ENCODE data around the gene IGFBP2. TPM values are rescaled to one million over a fixed set of nuclear protein-coding genes. Genes with fewer than 3 reads are reported as not detected.

Gene IGFBP2
- polyA plus RNA-seq, 1 of the 3 experiments (the other 2 are of a cell fraction) = 695 TPM

GRCh38 chr2:216615298-216616082 lies 17.7 kb upstream of the IGFBP2 start:
- Histone ChIP-seq H2AFZ (ENCODE audit: low read depth) (no peak overlapping the region), H3K36me3 (replicated peaks in 1 of 2; ENCODE audit: control insufficient read depth in 1 of 2, insufficient read depth in 2 of 2, low read length in 1 of 2) (no peaks in the 10 kb centered on the region), H3K9me3 (no peaks in the 10 kb centered on the region), H3K4me2 (no peak overlapping the region), H3K9ac (no peak overlapping the region), H3K27ac (ENCODE audit: low read depth in 2 of 2, low read length in 1 of 2) (no peak overlapping the region), H3F3A (replicated peaks; ENCODE audit: insufficient read depth) (no peaks in the 10 kb centered on the region), H3K27me3 (ENCODE audit: insufficient read depth) (no peaks in the 10 kb centered on the region), H3K79me2 (ENCODE audit: insufficient read depth) (no peaks in the 10 kb centered on the region), H3K9me2 (no peaks in the 10 kb centered on the region), H4K20me1 (ENCODE audit: insufficient read depth) (no peaks in the 10 kb centered on the region), H3K4me3 (ENCODE audit: low read depth in 2 of 2, low read length in 1 of 2) (no peak overlapping the region), H3K4me1 (ENCODE audit: control insufficient read depth in 1 of 2, insufficient read depth in 2 of 2, low read depth in 1 of 2, low read length in 1 of 2) (peaks cover 13 to 18% of the 10 kb centered on the region in 2 experiments; a peak in 3 of 4 replicates)
- WGBS (ENCODE audit: low lambda C conversion rate) = 71% methylated on average over 7 of the region's 7 CpGs
- no peak for DNase-seq
- ChIA-PET POLR2A (no interaction called here), CTCF (interaction anchor here (1.1 kb wide), 2 partner anchors 96 to 98 kb away, joined by 3 read pairs; no protein-coding TSS in a partner anchor)
- TF ChIP-seq GATA2 (CRISPR knock-in tag; IDR thresholded peaks at IDR 0.05) = no peak
- no peak for TF ChIP-seq IRF3 (IDR thresholded peaks at IDR 0.05; ENCODE audit: low read depth, low read length)
- no peak for TF ChIP-seq ELF1 (IDR thresholded peaks at IDR 0.05)
- TF ChIP-seq FOXJ3 (CRISPR knock-in tag; IDR thresholded peaks at IDR 0.05) = no peak
- no peak for TF ChIP-seq USF2 (IDR thresholded peaks at IDR 0.05; ENCODE audit: borderline replicate concordance, low read depth, low read length)
- no peak for TF ChIP-seq RXRA (IDR thresholded peaks at IDR 0.05; ENCODE audit: borderline replicate concordance, low read depth)
- TF ChIP-seq FOXM1 (IDR thresholded peaks at IDR 0.05; ENCODE audit: low read depth) = no peak
- no peak for TF ChIP-seq FOSL2 (IDR thresholded peaks at IDR 0.05; ENCODE audit: borderline replicate concordance, low read depth)
- no peak for TF ChIP-seq MEF2A (IDR thresholded peaks at IDR 0.05; ENCODE audit: borderline replicate concordance, low read depth)
- no peak for TF ChIP-seq EP300 (IDR thresholded peaks at IDR 0.05; ENCODE audit: borderline replicate concordance in 1 of 2, low read depth in 1 of 2, low read length in 1 of 2)
- TF ChIP-seq RCOR1 (IDR thresholded peaks at IDR 0.05; ENCODE audit: low read length) = no peak
- no peak for TF ChIP-seq PBX3 (IDR thresholded peaks at IDR 0.05)
- no peak for TF ChIP-seq SMC3 (IDR thresholded peaks at IDR 0.05; ENCODE audit: low read depth, low read length)
- no peak for TF ChIP-seq CHD2 (IDR thresholded peaks at IDR 0.05; ENCODE audit: low read length, partially characterized antibody)
- no peak for TF ChIP-seq CTCF (IDR thresholded peaks at IDR 0.05)
- TF ChIP-seq RAD21 (IDR thresholded peaks at IDR 0.05; ENCODE audit: low read length) = no peak
- TF ChIP-seq MXI1 (IDR thresholded peaks at IDR 0.05; ENCODE audit: low read depth, low read length) = no peak
